Measurements from ENCODE around the gene OGFR.
A peak's percentile ranks its signal among the peaks of the same experiment; 100 is the strongest.

OGFR gene

DNA sequence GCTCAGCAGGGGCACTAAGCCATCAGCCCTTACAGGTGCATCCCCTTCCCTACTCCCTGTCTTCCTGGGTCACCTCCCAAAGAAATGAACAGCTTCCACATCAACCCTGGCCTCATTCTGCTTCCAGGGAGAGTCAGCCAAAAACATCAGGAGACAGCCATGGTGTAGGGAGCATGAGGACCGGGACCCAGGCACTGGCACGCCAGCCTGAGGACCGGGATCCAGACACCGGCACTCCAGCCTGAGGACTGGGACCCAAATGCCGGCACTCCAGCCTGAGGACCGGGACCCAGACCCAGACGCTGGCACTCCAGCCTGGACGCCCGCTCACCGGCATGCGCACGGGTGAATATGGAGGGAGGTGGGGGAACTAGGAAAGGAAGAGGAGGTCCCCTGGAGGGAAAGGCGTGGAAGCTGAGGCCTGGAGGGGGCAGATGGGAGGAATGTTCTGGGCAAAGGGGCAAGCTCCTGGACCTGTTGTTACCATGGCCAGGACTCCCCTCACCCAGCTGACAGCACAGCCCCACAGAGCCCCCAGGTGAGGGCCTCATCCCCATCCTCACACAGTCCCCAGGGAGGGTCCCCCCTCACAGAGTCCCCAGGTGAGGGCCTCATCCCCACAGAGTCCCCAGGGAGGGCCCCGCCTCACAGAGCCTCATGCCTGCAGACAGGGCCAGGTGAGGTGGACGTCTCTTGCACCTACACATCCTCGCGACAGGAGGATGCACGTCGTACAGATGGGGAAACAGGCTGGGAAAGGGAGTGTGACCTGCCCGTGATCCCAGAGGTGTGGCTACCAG lies 34.3 kb upstream of the OGFR start:
- no peak for ATAC-seq

DNA sequence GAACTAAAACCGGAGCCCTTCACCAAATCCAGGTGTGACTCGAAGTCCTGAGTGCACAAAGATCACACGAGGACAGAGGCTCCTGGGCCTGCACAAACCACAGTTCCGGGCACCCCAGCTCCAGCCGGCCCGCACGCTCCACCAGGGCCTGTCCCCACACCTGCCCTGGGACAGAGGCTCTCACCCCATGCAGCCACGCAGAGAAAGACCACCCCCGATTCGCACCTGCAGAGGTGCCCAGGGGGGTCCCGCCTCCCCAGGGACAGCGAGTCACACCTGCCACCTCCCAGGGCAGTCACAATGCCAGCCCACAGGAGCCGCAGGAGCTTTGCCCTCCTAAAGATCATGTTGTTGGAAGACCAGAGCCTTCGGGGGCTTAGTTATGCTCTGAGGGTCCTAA lies 33.7 kb upstream of the OGFR start:
- no peak for ATAC-seq

DNA sequence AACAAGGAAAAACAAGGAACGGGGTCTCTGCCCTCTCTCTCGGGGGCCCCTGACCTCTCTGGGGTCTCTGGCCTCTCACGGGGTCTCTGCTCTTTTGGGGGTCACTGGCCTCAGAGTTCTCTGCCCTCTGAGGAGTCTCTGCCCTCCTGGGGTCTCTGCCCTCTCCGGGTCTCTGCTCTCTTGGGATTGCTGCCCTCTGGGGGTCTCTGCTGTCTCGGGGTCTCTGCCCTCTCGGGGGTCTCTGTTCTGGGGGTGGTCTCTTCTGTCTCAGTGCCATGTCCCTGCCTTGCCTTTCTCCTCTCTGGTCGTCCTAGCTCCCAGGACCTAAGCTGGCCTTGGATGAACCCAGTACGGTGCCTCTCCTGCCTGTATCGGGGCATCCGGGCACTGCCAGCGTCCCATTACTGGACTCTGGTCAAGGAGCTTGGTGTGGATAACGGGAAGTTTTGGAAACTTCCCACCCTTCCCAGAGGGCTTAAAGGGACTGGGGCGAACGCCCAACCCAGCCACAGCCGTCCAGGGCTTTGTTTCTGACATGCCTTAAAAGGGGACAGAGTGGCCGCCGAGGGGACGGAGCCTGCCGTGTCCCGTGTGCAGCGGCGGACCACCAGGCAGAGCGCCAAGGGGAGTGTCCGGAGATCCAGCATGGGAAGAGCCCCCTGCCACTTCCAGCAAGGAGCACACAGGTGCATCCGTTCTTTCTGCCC lies 33.1 kb upstream of the OGFR start:
- ATAC-seq, result no peak

DNA sequence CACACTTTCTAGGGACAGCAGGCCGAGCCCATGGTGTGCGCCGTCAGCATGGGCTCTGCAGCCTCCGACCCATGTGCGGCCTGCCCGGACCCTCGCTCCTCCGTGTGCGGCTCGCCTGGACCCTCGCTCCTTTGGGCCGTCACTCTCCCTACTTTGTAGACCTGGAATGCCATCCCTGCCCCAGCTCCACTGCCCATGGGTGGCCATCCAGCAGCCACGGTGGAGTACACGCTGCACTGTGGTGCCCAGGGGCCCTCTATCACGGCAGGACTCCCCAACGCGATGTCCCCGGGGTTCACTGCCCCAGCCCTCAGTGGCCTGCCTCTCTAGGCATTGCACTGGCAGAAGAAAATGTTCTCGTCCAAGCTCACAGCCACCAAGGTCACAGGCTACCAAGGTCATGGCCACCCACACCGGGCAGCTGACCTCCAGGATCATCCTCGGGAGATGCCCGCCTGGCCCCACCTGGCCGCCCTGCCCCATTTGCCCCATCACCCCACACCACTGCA lies 32.5 kb upstream of the OGFR start:
- ATAC-seq, result no peak

DNA sequence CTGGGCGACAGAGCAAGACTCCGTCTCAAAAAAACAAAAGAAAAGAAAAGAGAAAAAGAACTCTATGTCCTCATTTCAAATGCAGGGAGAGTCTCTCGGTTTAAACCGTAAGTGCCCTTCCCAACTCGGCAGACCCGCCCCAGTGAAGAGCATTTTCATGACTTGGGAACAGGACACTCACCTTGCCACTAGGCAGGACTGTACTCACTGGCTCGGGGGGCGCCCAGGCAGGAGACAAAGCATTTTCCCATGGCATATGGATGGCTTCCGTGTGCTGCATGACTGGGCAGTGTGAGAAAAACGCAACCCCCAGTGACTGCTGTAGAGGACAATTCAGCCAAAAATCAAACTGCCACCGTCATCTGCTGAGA lies 32.0 kb upstream of the OGFR start:
- ATAC-seq, result no peak

DNA sequence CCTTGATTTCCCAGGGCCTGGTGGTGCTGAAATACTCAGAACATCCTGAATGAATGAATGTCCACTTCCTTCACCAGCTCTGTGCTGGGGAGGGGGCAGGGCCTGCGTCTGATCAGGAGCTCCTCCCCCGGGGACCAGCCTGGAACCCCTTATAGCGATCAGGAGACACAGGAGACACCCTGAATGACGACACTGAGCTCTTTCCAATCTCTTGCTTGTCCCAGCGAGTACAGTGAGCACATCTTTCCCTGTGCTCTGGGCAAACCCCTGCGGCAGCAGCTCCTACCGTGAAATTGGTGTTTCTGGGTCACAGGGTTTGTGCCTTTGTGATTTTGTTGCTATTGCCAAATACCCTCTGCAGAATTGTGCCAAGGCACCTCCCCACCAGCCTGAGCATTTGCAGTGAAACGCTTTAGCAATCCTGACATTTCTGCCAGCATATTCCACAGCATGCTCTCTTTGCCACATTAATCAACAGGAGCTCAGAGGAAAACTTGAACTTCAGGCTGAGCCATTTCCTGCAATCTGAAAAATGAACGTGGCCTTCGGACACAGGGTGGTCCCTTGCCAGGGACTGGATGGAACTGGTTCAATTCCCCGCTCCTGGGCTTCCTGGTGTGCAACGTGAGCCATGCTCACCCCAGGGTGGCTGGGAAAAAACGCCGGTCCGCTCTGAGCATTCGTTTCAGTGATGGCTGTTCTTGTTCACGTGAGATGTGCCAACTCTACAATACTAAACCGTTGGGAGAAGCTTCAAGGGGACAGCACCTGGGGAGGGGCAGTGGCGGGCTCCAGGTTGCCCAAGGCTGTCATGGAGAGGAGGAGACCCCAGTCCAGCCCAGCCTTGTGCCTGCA lies 31.4 kb upstream of the OGFR start:
- ATAC-seq, result no peak

DNA sequence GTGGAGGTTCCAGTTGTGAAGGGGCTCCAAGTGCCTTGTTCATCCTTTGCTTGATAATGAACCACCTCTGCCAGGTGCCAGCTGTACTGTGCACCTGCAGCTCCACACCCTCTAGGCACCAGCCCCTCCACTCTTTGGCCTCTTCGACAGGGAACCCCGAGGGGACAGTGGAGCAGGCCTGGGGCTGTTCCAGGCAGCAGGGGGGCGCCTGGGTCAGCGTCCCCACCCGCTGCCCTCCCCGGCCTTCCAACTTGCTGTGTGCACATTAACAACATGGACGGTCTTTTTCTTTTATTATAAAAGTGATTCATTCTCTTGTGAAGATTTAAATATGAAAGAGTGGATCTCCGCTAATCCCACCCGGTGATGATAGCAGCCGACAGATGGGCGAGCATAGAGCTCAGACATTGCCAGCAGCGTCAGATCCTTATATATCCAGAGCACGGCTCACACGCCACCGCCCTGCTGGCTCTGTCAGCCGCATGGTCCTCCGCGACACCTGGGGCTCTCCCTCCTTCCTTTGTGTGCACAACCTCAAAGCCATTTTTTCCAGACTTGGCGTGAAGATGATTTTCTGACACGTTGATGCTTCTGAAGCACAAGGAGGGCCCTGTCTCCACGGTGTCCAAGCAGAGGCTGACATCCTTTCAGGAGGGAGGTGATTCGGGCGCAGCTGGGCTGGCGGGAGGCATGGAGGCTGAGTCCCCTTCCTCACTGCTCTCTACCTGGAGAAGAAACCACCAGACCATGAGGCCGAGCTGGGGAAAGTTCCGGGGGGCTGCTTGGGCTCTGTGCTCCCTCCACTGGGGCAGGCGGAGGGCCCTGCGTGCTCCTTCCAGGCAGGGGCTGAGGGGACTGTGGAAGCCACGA lies 30.6 kb upstream of the OGFR start:
- ATAC-seq, result no peak

DNA sequence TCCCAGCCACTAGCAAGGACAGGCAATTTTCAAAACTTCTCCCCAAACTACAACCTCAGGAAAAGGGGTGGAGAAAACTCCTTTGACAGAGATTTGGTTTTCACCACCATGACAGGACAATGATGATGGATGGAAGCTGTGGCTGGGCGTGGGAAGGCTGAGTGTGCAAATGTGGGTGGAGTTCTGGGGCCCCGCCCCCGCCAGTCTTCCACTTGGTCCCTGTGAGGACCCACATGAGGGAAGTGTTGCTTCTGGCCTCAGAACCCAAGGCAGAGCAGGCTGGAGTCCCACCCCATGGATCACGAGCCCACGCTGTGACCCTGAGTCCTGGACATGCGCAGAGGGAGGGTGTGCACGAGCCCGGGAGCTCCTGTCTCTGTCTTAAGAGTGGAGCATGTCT lies 29.9 kb upstream of the OGFR start:
- no peak for ATAC-seq

DNA sequence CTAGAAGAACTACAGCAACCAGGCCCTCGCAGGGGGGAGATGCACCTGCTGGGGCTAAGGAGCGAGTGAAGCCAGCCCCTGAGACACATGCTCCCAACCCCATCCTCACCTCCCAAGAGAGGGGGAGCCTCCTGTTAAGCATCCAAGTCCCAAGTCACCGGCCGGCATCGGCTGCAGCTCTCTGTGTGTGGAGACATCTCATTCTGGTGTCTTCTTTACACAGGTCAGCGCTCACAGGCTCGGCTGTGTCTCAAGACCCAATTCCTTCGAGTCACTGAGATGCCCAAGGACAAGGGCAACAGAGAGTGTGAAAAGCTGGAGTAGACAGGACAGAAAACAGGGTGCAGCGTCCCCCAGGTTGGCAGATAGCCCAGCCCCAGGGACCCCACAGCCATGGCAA lies 29.4 kb upstream of the OGFR start:
- ATAC-seq, result no peak

DNA sequence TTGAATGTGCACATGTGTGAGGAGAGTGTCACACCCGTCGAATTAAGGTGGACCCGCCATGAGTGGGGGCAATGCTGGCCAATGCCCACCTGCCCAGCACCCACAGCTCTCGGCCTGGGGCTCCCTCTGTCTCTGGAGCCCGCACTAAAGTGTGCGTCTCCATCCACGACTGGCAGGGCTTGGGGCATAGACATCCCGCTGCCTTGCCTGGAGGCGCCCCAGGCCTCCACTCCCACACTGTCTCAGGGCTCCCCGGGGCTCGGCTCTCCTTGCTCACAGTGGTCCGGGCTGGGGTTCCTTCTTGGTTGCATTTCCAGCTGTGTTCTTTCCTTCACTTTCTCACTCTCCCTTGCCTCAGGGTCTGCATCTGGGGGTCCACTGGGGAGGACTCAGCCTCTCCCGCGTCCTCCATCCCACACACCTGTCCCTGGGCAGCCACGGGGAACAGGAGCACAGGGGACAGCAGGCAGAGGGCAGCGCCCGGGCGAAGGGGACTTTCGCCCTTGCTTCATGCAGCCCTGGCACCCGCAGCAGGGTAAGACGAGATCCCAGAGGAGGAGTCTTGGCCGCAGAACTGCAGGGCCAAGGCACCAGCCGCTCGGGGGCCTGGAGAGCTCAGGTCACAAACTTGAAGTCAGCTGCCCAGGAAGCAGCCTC lies 28.5 kb upstream of the OGFR start:
- no peak for ATAC-seq

DNA sequence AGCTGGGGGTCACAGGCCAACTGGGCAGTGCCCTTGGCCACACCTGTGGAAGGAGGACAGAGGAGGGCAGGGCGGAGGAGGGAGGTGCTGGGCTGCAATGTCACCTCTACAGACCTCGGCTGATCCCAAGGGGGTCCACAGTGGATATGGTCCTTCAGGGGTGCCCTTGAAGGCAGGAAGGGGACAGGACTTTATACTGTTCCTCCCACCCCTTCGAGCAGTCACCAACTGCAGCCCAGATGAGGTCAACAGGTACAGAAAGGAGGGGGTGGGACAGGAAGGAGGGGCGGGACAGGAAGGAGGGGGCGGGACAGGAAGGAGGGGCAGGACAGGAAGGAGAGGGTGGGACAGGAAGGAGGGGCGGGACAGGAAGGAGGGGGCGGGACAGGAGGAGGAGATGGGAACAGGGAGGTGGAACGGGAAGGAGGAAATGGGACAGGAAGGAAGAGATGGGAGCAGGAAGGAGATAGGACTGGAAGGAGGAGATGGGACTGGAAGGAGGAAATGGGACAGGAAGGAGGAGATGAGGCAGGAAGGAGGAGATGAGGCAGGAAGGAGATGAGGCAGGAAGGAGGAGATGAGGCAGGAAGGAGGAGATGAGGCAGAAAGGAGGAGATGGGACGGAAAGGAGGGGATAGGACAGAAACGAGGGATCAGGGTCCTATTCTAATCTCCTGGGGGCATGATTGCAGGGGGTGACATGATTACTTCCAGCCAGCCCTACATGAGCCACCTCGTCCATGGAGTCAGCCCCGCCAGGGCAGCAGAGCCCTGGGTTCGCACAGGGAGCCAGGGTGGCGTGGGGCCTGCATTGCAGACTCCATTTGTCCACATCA lies 27.7 kb upstream of the OGFR start:
- peak; percentile 84 to 87 for ATAC-seq

DNA sequence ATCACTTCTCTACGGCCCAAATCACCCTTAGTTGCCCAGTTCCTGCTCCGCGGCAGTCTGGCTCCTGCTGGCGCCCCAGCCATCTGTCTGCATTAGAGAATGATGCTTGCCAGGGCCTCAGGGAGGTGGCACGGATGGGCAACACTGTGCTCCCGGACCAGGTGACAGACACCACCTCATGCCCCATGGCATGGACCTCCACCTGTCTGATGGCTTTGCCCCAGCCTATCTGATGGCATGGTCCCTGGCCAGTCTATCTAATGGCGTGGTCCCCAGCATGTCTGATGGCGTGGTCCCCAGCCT lies 27.2 kb upstream of the OGFR start:
- no peak for ATAC-seq

DNA sequence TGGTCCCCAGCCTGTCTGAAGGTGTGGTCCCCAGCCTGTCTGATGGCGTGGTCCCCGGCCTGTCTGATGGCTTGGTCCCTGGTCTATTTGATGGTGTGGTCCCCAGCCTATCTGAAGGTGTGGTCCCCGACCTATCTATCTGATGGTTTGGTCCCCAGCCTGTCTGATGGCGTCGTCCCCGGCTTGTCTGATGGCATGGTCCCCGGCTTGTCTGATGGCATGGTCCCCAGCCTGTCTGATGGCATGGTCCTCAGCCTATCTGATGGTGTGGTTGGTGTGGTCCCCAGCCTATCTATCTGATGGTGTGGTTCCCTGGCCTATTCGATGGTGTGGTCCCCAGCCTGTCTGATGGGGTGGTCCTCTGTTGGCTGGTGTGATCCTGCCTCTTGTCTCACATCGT lies 26.6 kb upstream of the OGFR start:
- ATAC-seq, result no peak

DNA sequence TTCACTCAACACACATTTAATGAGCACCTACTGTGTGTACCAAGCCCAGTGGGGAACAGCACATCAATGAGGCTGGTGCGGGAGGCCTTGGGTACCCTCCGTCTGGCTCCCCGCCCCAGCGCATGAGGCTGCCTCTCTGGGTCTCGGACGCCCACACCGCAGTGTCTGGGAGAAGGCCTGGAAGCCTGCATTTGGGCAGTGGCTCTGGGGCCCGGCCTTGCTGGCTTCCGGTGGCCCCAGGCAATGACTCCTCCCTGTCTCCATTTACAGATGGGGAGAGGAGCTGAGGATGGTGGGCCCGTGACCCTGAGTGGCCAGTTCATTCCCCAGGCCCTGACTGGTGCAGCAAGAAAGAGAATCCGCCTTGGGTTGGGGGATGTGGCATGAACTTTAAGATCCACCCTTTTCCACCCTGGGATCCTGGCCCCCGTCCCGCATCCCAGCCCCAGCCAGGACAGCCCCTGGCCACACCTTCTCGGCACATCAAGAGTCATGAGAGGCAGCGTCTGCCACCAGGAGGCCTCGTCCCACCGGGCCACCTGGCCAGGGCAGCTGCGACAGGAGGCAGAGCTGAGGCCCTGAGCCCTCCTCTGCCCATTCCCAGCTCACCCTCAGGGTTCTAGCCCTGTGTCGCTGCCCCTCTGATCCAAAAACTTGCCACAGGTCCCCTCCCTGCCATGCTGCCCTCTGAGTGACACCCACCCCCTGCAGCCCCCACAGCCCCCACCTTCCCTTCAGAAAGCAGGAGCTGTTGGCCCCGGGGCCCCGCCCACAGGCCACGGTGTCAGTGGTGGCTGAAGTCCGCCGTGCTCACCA lies 25.8 kb upstream of the OGFR start:
- ATAC-seq, result no peak

DNA sequence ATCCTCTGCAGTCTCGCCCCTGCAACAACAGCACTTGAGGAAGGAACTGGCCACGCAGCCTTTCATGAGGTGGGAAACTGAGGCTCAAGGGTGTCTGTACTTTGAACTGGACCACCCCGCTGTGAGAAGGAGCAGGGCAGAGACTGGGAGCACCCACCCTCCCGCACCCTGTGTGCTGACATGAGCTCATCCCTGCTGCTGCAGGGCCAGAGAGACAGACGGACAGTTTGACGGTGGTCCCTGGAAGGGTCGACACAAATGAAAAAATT lies 25.3 kb upstream of the OGFR start:
- ATAC-seq, result no peak

DNA sequence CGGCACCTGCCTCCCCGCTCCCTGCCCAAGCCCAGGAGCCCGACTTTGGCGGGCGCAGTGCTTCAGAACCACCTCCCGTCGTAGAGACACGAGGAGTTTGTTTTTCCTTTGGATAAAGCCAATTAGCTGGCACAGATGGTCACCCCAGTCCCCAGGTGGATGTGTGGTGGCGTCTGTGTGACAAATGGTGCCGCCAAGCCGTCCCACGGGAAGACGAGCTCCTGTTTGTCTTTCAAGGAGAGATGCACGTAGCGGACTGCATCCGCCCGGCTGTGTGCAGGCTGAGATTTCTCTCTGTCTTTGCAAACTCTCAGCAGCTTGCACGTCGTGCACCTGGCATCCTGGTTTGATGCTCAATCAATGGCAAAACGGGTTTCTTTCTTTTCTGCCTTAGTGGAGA lies 24.4 kb upstream of the OGFR start:
- no peak for ATAC-seq

DNA sequence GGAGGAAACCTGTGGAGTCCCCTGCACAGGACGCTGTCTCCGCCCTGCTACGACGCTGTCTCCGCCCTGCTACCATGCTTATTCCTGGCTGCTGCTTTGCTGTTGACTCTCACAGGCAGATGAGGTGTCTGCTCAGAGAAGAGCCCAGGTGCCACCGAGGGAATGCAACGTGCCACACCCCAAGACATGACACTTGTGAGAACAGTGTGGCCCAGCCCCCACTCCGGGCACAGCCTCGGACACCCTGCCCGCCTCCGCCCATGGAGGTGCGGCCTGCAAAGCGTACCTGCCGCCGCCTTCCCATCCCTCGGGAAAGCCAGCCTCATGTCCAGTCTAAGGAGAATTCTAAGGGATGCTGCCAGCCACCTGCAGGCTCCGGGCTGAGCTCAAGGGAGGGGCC lies 23.9 kb upstream of the OGFR start:
- no peak for ATAC-seq

DNA sequence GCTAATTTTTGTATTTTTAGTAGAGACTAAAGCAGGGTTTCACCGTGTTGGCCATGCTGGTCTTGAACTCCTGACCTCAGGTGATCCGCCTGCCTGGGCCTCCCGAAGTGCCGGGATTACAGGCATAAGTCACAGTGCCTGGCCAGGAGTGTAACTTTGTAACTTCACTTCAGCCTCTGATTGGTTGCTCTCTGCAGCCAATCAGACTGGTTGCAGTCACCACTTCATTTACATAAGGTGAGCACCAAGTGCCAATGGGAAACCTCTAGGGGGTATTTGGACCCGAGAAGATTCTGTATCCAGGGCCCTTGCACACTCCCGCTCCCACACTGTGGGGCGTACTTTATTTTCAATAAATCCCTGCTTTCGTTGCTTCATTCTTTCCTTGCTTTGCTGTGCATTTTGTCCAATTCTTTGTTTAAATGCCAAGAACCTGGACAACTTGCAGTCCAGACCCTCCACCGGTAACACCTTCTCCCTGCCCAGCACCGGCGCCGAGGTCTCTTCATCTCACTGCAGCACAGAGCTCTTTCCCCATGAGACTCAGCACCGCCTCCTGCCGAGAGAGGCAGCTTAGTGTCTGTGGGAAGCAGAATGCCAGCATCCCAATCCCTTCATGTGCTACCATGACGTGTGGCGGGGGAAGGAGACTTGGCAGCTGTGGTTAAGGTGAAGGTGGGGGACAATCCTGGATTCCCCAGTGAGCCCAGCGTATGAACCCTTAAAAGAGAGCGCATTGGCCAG lies 22.3 kb upstream of the OGFR start:
- ATAC-seq, result no peak

DNA sequence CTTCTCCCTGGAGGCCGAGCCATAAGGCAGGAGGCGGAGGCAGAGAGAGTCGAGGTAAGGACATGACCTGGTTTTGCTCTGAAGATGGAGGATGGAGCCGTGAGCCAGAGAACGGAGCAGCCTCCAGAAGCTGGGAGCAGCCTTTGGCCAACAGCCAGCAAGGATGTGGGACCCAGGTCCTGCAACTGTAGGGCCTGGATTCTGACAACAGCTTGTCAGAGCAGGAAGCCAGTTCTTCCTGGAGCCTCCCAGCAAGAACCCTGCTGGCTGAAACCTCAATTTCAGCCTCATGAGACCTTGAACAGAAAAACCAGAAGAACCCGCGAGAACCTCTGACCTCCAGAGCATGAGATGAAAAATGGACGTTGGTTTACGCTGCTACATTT lies 21.7 kb upstream of the OGFR start:
- ATAC-seq, result peak in 1 of 2 donors; percentile 13

DNA sequence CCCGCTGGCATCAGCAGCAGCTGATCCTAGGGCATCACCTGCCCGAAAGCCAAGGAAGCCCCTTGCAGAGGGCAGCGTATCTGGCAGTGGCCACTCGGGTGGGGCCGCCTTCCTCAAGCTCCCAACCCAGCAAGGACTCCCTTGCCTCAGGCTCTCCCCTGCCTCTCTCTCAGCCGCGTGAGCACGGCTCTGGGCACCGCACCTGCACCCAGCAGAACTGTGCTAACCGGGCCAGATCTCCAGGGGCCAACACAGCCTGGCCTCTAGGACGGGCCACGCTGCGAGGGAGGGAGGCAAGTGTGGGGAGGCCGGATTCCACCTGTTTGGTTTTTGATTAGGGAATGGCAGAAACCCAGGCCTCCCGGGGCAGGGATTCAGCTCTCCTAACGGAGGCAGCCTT lies 20.1 kb upstream of the OGFR start:
- ATAC-seq, result no peak

All from activated CD4-positive, CD25-positive, alpha-beta regulatory T cell treated with anti-CD3 and anti-CD28 coated beads, Interleukin-2, amount 50 U/mL, for 24 hours (primary cell).